PFSK-1 (cell line): ENCODE measurements around the gene ASIC2.

Experiments used
- SIN3A ChIP-seq: IDR thresholded peaks from 2 replicates; pipeline ENCODE4 v1.6.1; 2012; ENCODE audit warnings: mild to moderate bottlenecking, low read length, moderate library complexity, borderline replicate concordance; ENCODE audit not compliant: insufficient read depth
- TF ChIP-seq, protein P1 (sequence below), 2 experiments: IDR thresholded peaks; 2 replicates each; pipeline versions ENCODE4 v1.6.1 to v1.8.0; 2011 to 2012; ENCODE audit warnings: low read depth in 2 of 2, low read length in 2 of 2, control low read depth in 1 of 2, inconsistent platforms in 1 of 2, mild to moderate bottlenecking in 1 of 2, moderate library complexity in 1 of 2; ENCODE audit not compliant: insufficient read depth in 1 of 2

DNA sequence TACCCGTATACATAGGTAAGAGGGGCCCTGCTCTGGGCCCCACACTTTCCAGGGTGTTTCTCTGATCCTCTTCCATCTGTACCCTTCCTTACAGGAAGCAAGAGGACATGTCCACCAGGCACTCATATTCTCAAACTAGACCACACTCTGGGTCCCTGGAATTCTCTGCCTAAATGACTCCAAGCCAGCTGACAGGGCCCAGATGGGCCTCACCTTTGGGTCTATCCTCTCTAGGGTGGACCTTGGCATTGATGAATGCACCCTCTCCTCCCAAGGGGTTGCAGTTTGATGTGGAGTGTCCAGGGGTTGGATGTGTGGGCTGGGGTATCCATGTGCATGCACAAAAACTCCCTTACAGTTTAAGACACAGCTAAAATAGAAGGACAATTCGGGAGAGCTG lies 95.8 kb downstream of the ASIC2 start:
- TF ChIP-seq, protein P1, sequence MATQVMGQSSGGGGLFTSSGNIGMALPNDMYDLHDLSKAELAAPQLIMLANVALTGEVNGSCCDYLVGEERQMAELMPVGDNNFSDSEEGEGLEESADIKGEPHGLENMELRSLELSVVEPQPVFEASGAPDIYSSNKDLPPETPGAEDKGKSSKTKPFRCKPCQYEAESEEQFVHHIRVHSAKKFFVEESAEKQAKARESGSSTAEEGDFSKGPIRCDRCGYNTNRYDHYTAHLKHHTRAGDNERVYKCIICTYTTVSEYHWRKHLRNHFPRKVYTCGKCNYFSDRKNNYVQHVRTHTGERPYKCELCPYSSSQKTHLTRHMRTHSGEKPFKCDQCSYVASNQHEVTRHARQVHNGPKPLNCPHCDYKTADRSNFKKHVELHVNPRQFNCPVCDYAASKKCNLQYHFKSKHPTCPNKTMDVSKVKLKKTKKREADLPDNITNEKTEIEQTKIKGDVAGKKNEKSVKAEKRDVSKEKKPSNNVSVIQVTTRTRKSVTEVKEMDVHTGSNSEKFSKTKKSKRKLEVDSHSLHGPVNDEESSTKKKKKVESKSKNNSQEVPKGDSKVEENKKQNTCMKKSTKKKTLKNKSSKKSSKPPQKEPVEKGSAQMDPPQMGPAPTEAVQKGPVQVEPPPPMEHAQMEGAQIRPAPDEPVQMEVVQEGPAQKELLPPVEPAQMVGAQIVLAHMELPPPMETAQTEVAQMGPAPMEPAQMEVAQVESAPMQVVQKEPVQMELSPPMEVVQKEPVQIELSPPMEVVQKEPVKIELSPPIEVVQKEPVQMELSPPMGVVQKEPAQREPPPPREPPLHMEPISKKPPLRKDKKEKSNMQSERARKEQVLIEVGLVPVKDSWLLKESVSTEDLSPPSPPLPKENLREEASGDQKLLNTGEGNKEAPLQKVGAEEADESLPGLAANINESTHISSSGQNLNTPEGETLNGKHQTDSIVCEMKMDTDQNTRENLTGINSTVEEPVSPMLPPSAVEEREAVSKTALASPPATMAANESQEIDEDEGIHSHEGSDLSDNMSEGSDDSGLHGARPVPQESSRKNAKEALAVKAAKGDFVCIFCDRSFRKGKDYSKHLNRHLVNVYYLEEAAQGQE (IDR thresholded peaks at IDR 0.05; ENCODE audit: insufficient read depth in 1 of 2, low read depth in 2 of 2, low read length in 2 of 2), result no peak
- TF ChIP-seq SIN3A, result no peak
